Lower leg skin (tissue), 3 donors: ENCODE data around the gene CCSER1.

ENCODE experiments used
- CTCF ChIP-seq, 3 donors: fragments of 450-650 bp; IDR thresholded peaks; one replicate each; pipeline ENCODE4 v1.5.1; 2016; ENCODE audit warnings: antibody characterized with exemption in 3 of 3, mild to moderate bottlenecking in 3 of 3, moderate library complexity in 2 of 3
- POLR2A ChIP-seq, 2 donors: fragments of 450-650 bp; IDR thresholded peaks; one replicate each; pipeline ENCODE4 v1.6.1; 2016 to 2017; ENCODE audit warnings: antibody characterized with exemption in 2 of 2, mild to moderate bottlenecking in 1 of 2, moderate library complexity in 1 of 2

GRCh38 chr4:91436556-91436955 is 1309.4 kb downstream of the CCSER1 start:
- TF ChIP-seq CTCF (IDR thresholded peaks at IDR 0.05), result no peak
- no peak for TF ChIP-seq POLR2A (IDR thresholded peaks at IDR 0.05)
